MG63 (cell line): ENCODE measurements around the gene ZCWPW1. TPM values are rescaled to one million over a fixed set of nuclear protein-coding genes. Genes with fewer than 3 reads are reported as not detected.
"Not testable (repeated sequence)": the region's sequence is repeated elsewhere in the genome, so short reads cannot be mapped to it uniquely, and the experiment has no call there.

Experiments used
- DNase-seq: peaks from one replicate; pipeline ENCODE4 v3.0.0-alpha.2; 2020
- H3K27me3 ChIP-seq: fragments of 250-450 bp; sonication (Bioruptor Pico); 2 replicates; pipeline ENCODE4 v1.5.1; 2020; ENCODE audit warnings: mild to moderate bottlenecking, moderate library complexity
- H3K36me3 ChIP-seq: fragments of 250-450 bp; sonication (Bioruptor Pico); 2 replicates; pipeline ENCODE4 v1.5.1; 2020; ENCODE audit warnings: mild to moderate bottlenecking, moderate library complexity
- H3K4me3 ChIP-seq: fragments of 250-450 bp; sonication (Bioruptor Pico); 2 replicates; pipeline ENCODE4 v1.5.1; 2020; ENCODE audit warnings: mild to moderate bottlenecking, moderate library complexity
- H3K9me3 ChIP-seq: fragments of 250-450 bp; sonication (Bioruptor Pico); 2 replicates; pipeline ENCODE4 v1.5.1; 2020; ENCODE audit warnings: mild to moderate bottlenecking, moderate library complexity
- total RNA-seq: library from RNA; depleted of rRNA; stranded (reverse); fragments of >200 nt; shearing (Covaris generic); gene quantifications from 2 replicates; pipeline ENCODE4 v1.2.3, GENCODE V29; 2014; ENCODE audit warnings: low replicate concordance; rRNA removed

The ZCWPW1 gene
- total RNA-seq, 1 experiment from 2014 or later, result 6.8 TPM

GRCh38 chr7:100358027-100358856 is 70.3 kb downstream of the ZCWPW1 start, which contains the start of gene PILRB:
PILRB (plus strand) TSS chr7:100358117; CDS start chr7:100358303, 186 bp downstream.
- Histone ChIP-seq H3K9me3 (no peaks in the 10 kb centered on the region), H3K4me3 (no peak within 1 kb of the TSS), H3K36me3 (peaks cover 10% of the 10 kb centered on the region), H3K27me3 (no peaks in the 10 kb centered on the region)
- DNase-seq, result no peak

GRCh38 chr7:100357131-100357561 is 71.4 kb downstream of the ZCWPW1 start:
- no peaks in the 10 kb centered on the region for H3K27me3 ChIP-seq
- H3K9me3 ChIP-seq, result no peaks in the 10 kb centered on the region
- DNase-seq, result no peak
- H3K4me3 ChIP-seq, result no peak overlapping the region
- peaks cover 8% of the 10 kb centered on the region for H3K36me3 ChIP-seq

GRCh38 chr7:100356416-100357068 is 72.0 kb downstream of the ZCWPW1 start:
- Histone ChIP-seq H3K27me3 (no peaks in the 10 kb centered on the region), H3K36me3 (peaks cover 8% of the 10 kb centered on the region; the same call in 1 of the 2 replicates), H3K4me3 (no peak overlapping the region), H3K9me3 (no peaks in the 10 kb centered on the region)
- DNase-seq, result no peak

- H3K36me3 ChIP-seq, result peaks cover 6% of the 10 kb centered on the region; the same call in 1 of the 2 replicates
- H3K27me3 ChIP-seq, result no peaks in the 10 kb centered on the region
- no peaks in the 10 kb centered on the region for H3K9me3 ChIP-seq
- DNase-seq, result no peak
- no peak overlapping the region for H3K4me3 ChIP-seq
Measured at GRCh38 chr7:100353685-100354330, 74.7 kb downstream of the ZCWPW1 start.

GRCh38 chr7:100352984-100353684 is 75.4 kb downstream of the ZCWPW1 start:
- Histone ChIP-seq H3K27me3 (no peaks in the 10 kb centered on the region), H3K36me3 (peaks cover 6% of the 10 kb centered on the region; the same call in 1 of the 2 replicates), H3K4me3 (no peak overlapping the region), H3K9me3 (no peaks in the 10 kb centered on the region)
- no peak for DNase-seq

- not testable (repeated sequence) for H3K4me3 ChIP-seq, DNase-seq, H3K9me3 ChIP-seq, H3K27me3 ChIP-seq
- peaks cover 12% of the 10 kb centered on the region for H3K36me3 ChIP-seq
Measured at GRCh38 chr7:100352230-100352781, 76.2 kb downstream of the ZCWPW1 start.

- no peaks in the 10 kb centered on the region for H3K27me3 ChIP-seq
- peaks cover 18% of the 10 kb centered on the region for H3K36me3 ChIP-seq
- no peaks in the 10 kb centered on the region for H3K9me3 ChIP-seq
- DNase-seq, result no peak
- no peak overlapping the region for H3K4me3 ChIP-seq
Measured at GRCh38 chr7:100351657-100352058, 76.8 kb downstream of the ZCWPW1 start.

Other genes with a start within 250 kb of the ZCWPW1 start
- not detected in 2 replicates for gene PVRIG, start 208.8 kb downstream of the ZCWPW1 start, total RNA-seq
- not detected in 2 replicates for gene SPDYE3, start 121.0 kb downstream of the ZCWPW1 start, total RNA-seq
- 6.2 and 7.2 TPM in 2 replicates for gene PILRB, start 70.6 kb downstream of the ZCWPW1 start, total RNA-seq
- not detected in 2 replicates for gene PILRA, start 55.2 kb downstream of the ZCWPW1 start, total RNA-seq
- gene MEPCE, start 1.1 kb upstream of the ZCWPW1 start, total RNA-seq, result 46.1 and 57.3 TPM in 2 replicates
- 12.9 and 25.1 TPM in 2 replicates for gene PPP1R35, start 7.8 kb upstream of the ZCWPW1 start, total RNA-seq
- gene SPACDR, start 35.6 kb upstream of the ZCWPW1 start, total RNA-seq, result 0.56 TPM in 1 of 2 replicates, not detected in the other
- 5.7 and 27.7 TPM in 2 replicates for gene TSC22D4, start 50.5 kb upstream of the ZCWPW1 start, total RNA-seq
- gene NYAP1, start 55.2 kb upstream of the ZCWPW1 start, total RNA-seq, result not detected in 2 replicates
- 5.8 and 10.2 TPM in 2 replicates for gene AGFG2, start 110.5 kb upstream of the ZCWPW1 start, total RNA-seq
- gene SAP25, start 145.2 kb upstream of the ZCWPW1 start, total RNA-seq, result not detected in 2 replicates
- 3.8 and 6.3 TPM in 2 replicates for gene LRCH4, start 157.4 kb upstream of the ZCWPW1 start, total RNA-seq
- gene FBXO24, start 157.6 kb upstream of the ZCWPW1 start, total RNA-seq, result 1.0 and 1.2 TPM in 2 replicates
- gene PCOLCE, start 173.7 kb upstream of the ZCWPW1 start, total RNA-seq, result 53.5 and 1,171 TPM in 2 replicates
- 1.8 and 5.9 TPM in 2 replicates for gene MOSPD3, start 183.8 kb upstream of the ZCWPW1 start, total RNA-seq
- 0.33 TPM in 1 of 2 replicates, not detected in the other for gene TFR2, start 212.8 kb upstream of the ZCWPW1 start, total RNA-seq
- not detected in 2 replicates for gene ACTL6B, start 227.7 kb upstream of the ZCWPW1 start, total RNA-seq
- gene GNB2, start 245.0 kb upstream of the ZCWPW1 start, total RNA-seq, result 128 and 174 TPM in 2 replicates